Nephron (organoid): ENCODE results near the gene ADGRG1.

Experiments used
- H3K27ac Mint-ChIP-seq, 3 experiments: 2 replicates each; pipeline ENCODE4 v1.8.0; 2020; ENCODE audit warnings: mixed read lengths in 3 of 3, mild to moderate bottlenecking in 2 of 3, moderate library complexity in 1 of 3
- H3K27me3 Mint-ChIP-seq: 2 replicates; pipeline ENCODE4 v1.8.0; 2021; ENCODE audit warnings: low read depth, mild to moderate bottlenecking, moderate library complexity, mixed read lengths
- H3K36me3 Mint-ChIP-seq: 2 replicates; pipeline ENCODE4 v1.8.0; 2020; ENCODE audit warnings: low read depth, mixed read lengths
- H3K4me1 Mint-ChIP-seq: 2 replicates; pipeline ENCODE4 v1.8.0; 2020; ENCODE audit warnings: mixed read lengths
- H3K4me3 Mint-ChIP-seq, 3 experiments: 2 replicates each; pipeline ENCODE4 v1.8.0; 2020; ENCODE audit warnings: mild to moderate bottlenecking in 3 of 3, mixed read lengths in 3 of 3, moderate library complexity in 2 of 3
- H3K9me3 Mint-ChIP-seq: 2 replicates; pipeline ENCODE4 v1.8.0; 2020; ENCODE audit warnings: mixed read lengths
- CTCF ChIP-seq, 3 experiments: fragments of 200-600 bp; sonication (generic); IDR thresholded peaks; one replicate each; pipeline ENCODE4 v1.5.0; 2021; ENCODE audit warnings: antibody characterized with exemption in 3 of 3; ENCODE audit not compliant: unreplicated experiment in 3 of 3

The ADGRG1 gene

DNA sequence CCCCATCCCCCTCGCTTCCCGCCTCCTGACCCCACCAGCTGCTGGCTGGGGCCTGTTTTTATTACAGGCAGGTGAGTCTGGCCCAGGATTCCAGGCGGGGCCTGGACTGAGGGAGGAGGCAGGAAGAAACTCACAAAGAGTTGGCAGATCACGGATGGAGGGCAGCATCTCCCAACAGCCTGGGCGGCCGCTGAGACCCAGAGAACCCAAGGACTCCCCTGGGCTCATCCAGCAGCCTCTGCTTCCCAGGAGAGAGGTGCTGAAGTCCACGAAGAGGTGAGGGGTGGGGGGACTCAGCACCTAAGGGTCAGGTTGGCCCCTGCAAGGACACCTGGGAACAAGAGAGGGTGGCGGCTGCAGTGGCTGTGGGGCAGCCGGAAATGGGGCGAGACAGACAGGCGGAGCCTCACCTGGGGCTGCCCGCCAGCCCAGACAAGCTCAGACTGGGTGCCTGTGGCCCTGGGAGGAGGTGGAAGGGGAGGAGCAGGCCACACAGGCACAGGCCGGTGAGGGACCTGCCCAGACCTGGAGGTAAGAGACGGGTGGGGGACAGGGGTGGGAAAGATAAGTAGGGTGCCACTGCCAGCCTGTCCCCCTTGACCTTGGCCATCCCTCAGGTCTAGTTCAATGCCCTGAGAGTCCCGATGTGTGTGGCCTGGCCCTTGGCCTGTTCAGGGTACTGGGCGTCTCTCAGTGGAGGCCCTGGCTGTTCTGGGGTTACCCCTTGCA, 8.7 kb upstream of the ADGRG1 start:
- Mint-ChIP-seq H3K27ac (peak overlapping the region; percentile 94 to 98 (median 95)), H3K9me3 (no peaks in the 10 kb centered on the region), H3K27me3 (peaks cover 6% of the 10 kb centered on the region), H3K36me3 (no peaks in the 10 kb centered on the region), H3K4me3 (peak overlapping the region; percentile 68 to 79 (median 79)), H3K4me1 (peaks cover 25% of the 10 kb centered on the region)
- TF ChIP-seq CTCF (IDR thresholded peaks at IDR 0.05; ENCODE audit: unreplicated experiment in 3 of 3) = no peak

DNA sequence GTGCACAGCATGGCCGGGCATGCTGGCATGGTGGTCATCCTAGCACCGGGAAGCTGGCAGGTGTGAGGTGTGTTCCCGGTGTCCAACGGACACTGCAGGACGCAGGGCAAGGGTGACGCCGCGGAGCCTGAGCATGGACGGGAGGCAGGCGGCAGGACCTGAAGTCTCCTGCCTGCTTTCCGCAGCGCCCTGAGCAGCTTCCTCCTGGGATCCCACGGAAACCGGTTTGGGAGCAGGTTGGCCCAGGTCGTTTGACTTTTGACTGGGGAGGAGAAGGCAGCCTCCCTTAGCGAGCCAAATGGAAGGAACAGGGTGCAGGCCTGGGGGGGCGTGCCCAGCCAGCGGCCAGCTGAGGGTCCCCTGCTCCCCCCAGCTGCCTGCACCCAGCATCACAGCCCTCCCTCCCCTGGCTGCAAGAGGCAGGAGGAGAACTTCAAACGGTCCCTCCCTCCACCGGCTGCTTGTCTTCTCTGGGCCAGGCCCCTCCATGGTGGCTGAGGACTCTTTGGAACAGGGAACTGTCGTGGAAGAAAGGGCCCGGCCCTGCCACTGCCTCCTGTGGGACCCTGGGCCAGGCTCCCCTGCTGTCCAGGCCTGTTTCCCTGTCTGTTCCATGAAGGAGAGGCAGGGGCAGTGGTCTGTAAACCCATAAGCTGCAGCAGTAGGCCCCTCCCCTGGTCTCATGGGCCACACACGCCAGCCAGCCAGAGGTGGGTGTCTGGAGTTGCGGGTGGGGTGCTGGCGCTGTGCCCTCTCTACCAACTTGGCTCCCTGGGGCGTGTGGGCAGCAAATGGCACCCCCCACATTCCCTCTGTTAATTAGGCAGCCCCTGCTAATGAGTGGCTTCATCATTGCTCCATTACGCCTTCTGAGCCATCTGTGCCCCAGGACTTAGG, 7.8 kb upstream of the ADGRG1 start:
- Mint-ChIP-seq H3K27ac (peak overlapping the region; percentile 49 to 98 (median 82)), H3K9me3 (no peaks in the 10 kb centered on the region), H3K4me1 (peaks cover 33% of the 10 kb centered on the region), H3K36me3 (no peaks in the 10 kb centered on the region), H3K4me3 (peak overlapping the region in 1 of 3 experiments; percentile 79), H3K27me3 (peaks cover 10% of the 10 kb centered on the region)
- TF ChIP-seq CTCF (IDR thresholded peaks at IDR 0.05; ENCODE audit: unreplicated experiment in 3 of 3) = no peak

DNA sequence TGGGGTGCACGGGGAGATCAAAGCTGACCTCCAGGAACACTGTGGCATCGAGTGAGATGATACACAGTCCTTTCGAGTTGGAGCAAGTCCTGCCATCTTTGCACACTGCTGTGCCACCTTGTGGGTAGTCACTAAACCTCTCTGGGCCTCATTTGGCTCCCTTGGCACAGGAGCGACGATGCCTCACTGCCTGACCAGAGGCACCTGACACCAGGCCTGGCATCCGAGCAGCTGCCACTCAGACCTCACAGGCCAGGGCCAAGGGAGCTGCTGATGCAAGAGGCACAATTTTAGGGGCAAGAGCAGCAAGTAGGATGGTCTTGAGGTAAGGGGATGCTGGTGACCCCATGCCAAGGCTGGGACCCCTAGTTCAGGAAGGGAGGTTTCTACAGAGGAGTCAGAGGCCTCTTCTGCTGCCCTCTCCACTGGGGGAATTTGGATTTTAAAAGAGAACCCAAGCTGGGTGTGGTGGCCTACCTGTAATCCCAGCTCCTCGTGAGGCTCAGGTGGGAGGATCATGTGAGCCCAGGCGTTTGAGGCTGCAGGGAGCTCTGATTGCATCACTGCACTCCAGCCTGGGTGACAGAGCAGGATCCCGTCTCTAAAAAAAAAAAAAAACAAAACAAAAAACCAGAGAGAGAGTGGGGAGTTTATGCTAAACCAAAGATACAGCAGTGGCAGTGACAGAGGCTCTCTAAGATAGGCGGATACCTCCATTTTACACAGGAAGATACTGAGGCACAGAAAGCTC, 6.7 kb upstream of the ADGRG1 start:
- Mint-ChIP-seq H3K4me1 (peaks cover 42% of the 10 kb centered on the region), H3K27ac (peak overlapping the region; percentile 76 to 92 (median 82)), H3K4me3 (peak overlapping the region in 1 of 3 experiments; percentile 5), H3K9me3 (no peaks in the 10 kb centered on the region), H3K36me3 (no peaks in the 10 kb centered on the region), H3K27me3 (peaks cover 21% of the 10 kb centered on the region)
- no peak for TF ChIP-seq CTCF (IDR thresholded peaks at IDR 0.05; ENCODE audit: unreplicated experiment in 3 of 3)

DNA sequence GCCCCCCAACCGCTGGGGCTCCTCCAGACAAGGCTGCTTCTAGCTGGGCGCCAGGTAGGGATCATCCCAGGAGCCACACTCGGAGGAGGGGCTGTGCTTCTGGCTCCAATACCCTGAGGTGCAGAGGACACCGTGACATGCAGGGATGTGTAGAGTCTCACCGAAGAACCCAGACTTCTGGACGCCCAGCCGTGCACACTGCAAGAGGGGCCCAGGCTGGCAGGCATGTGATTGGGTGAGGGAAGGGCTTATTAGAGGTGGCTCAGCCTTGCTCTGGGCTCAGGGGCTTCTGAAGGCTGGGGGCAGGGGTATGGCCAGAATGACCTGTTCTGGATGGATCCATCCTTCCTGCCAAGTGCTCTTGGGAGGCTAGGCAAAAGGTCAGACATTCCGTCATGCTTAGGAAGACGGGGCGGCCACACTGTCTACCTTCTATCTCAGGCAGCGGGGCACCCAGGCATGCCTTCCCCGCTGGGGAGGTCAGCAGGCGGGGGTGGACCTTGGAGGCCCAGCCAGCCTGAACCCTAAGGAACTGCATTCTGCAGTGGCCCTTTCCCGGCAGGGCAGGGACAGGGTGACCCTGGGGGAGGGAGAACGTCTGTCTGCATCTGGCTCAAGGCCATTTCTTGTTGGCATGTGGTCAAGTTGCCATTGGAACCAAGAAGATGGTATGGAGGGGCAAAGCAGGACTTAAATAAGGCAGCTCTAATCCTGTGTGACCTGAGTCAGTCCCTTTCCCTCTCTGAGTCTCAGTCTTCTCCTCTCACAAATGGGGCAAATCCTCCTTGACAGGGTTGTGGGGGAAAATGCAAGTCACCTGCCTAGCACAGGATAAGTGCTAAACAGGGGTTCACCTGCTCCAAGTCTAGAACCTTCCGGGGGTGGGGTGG, 5.8 kb upstream of the ADGRG1 start:
- TF ChIP-seq CTCF (IDR thresholded peaks at IDR 0.05; ENCODE audit: unreplicated experiment in 3 of 3) = no peak
- Mint-ChIP-seq H3K27ac (peak overlapping the region; percentile 76 to 92 (median 82)), H3K4me1 (peaks cover 50% of the 10 kb centered on the region), H3K27me3 (peaks cover 27% of the 10 kb centered on the region), H3K36me3 (no peaks in the 10 kb centered on the region), H3K9me3 (no peaks in the 10 kb centered on the region), H3K4me3 (no peak overlapping the region)
